GM13977 (cell line): Measurements from ENCODE around the gene USP24.

ENCODE experiments used
- DNase-seq: peaks from one replicate; pipeline ENCODE4 v3.0.0; 2012; ENCODE audit warnings: low spot score
- CTCF ChIP-seq: IDR thresholded peaks from 2 replicates; pipeline ENCODE4 v1.5.1; 2012; ENCODE audit warnings: mild to moderate bottlenecking, control low read depth; ENCODE audit not compliant: insufficient read depth; ENCODE audit errors: extremely low read depth, missing control alignments
- in situ Hi-C: fragments of 300-500 bp; cut with MboI; formaldehyde crosslinking; loops from one replicate; pipeline ENCODE4 v1.12.0; 2022; ENCODE audit warnings: low sequenced_read_pairs, low pct_unique_long_range_greater_than_20kb, mixed read lengths, inconsistent platforms; ENCODE audit not compliant: unreplicated experiment

USP24 gene

GRCh38 chr1:55134152-55134808 lies 80.9 kb downstream of the USP24 start:
- in situ Hi-C loops = no loop called here
- no peak for DNase-seq
- TF ChIP-seq CTCF = no peak

- TF ChIP-seq CTCF = no peak
- DNase-seq = no peak
- in situ Hi-C loops = no loop called here
These were observed 83.4 kb downstream of the USP24 start for GRCh38 chr1:55131801-55132200.

DNA sequence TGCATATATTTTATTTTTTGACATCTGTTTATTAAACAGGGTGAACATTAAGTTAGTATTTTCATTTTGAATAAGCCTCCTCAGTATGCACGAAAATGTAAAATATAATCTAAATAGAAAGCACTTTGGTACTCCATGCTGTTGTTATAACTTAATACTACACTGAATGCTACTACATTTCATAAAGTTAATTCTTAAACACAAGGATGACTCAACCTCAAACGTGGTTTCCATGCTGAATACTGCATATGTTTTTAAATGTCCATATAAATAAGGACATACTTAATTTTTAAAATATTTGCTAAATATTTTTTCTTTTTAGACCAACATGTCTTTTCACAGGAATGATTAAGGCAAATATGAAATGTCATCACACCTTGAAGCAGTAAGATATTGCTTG lies 83.9 kb downstream of the USP24 start:
- in situ Hi-C loops = no loop called here
- no peak for DNase-seq
- TF ChIP-seq CTCF = no peak

- TF ChIP-seq CTCF = no peak
- no peak for DNase-seq
- in situ Hi-C loops = no loop called here
These were observed 85.9 kb downstream of the USP24 start for GRCh38 chr1:55129194-55129728.

GRCh38 chr1:55128418-55128995 lies 86.7 kb downstream of the USP24 start:
- in situ Hi-C loops = no loop called here
- DNase-seq = no peak
- no peak for TF ChIP-seq CTCF

- TF ChIP-seq CTCF = no peak
- in situ Hi-C loops = no loop called here
- peak; percentile 41 for DNase-seq
These were observed 87.3 kb downstream of the USP24 start for GRCh38 chr1:55127827-55128343.
